Cardiac fibroblast (primary cell): ENCODE results near the gene BMP7.
A peak's percentile ranks its signal among the peaks of the same experiment; 100 is the strongest.

Experiments used
- DNase-seq, 2 donors: peaks; one replicate each; pipeline versions ENCODE4 v3.0.0 to v3.0.0-alpha.2; 2010; ENCODE audit warnings: low read depth in 2 of 2
- H3K4me3 ChIP-seq, 2 donors: replicated peaks in 1 of 2; 1 replicate in 1 of 2; 2 replicates in 1 of 2; pipeline ENCODE4 v1.5.1; 2011; ENCODE audit warnings: low read depth in 2 of 2, low read length in 2 of 2, mild to moderate bottlenecking in 2 of 2, moderate library complexity in 1 of 2
- TF ChIP-seq, protein P1 (sequence below): IDR thresholded peaks from one replicate; pipeline ENCODE4 v1.5.1; 2011; ENCODE audit warnings: low read depth, mild to moderate bottlenecking, low read length, inconsistent platforms

BMP7 gene

DNA sequence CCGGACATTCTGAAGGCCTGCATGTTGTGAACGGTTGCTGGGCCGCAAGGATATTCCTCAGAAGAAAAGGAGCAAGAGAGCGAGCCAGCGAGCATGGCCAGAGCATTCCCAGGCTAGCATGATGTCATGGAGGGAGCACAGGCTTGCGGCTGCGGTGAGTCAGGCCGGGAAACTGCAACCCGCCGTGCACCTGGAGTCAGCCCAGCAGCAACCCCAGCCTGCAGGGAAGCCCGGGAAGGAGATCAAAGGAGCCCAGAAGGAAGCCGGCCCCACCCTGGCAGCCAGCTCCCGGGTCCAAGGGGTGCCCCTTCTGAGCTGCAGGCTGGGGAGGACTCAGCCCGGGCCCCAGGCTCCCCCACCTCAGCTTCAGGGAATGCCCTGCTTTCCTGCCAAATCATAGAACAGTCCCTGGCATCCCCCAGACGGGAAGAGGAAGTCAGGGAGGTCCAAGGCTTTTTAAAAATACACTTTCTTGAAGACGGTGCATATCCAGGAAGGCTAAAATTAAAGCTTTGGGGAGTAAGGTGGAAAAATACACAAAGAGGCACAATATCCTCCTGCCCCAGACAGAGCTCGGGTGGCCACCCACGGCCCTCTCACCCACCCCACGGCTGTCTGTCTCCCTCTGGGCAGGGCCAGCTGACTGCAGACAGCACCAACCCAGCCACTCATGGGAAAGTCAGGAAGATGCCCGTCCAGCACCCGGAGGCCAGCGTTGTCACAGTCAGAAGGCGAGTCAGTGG lies 53.7 kb downstream of the BMP7 start:
- TF ChIP-seq, protein P1, sequence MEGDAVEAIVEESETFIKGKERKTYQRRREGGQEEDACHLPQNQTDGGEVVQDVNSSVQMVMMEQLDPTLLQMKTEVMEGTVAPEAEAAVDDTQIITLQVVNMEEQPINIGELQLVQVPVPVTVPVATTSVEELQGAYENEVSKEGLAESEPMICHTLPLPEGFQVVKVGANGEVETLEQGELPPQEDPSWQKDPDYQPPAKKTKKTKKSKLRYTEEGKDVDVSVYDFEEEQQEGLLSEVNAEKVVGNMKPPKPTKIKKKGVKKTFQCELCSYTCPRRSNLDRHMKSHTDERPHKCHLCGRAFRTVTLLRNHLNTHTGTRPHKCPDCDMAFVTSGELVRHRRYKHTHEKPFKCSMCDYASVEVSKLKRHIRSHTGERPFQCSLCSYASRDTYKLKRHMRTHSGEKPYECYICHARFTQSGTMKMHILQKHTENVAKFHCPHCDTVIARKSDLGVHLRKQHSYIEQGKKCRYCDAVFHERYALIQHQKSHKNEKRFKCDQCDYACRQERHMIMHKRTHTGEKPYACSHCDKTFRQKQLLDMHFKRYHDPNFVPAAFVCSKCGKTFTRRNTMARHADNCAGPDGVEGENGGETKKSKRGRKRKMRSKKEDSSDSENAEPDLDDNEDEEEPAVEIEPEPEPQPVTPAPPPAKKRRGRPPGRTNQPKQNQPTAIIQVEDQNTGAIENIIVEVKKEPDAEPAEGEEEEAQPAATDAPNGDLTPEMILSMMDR: no peak
- DNase-seq: peak; percentile 43 to 61
- H3K4me3 ChIP-seq: no peak overlapping the region

DNA sequence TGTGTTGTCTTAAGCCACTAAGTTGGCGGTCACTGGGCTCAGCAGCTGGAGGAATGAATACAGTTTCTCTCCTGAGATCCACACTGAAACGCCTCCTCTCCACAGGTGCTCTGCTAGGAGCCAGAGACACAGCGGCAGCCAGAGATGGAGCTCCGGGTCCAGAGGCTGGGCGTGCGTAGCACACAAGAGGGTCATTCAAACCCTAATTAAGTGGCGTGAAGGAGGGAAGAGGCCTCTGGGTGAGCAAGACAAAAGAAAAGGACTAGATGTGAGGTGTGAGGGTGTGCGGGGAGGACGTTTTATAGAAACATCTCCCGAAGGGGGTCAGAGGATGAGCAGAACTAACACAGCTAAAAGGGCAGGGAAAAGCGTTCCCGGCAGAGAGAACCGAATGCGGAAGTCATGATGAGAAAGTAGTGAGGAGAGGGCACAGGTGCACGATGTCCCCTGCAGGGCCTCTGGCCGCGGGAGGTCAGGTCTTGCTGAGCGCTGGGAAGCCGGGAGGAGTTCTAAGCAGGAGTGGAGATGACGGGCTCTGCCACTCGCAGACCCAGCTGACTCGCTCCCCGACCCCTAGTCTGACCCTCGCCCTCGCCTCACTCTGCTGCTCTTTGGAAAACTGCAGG lies 54.4 kb downstream of the BMP7 start:
- no peak for DNase-seq
- TF ChIP-seq, protein P1: no peak
- no peak overlapping the region for H3K4me3 ChIP-seq

DNA sequence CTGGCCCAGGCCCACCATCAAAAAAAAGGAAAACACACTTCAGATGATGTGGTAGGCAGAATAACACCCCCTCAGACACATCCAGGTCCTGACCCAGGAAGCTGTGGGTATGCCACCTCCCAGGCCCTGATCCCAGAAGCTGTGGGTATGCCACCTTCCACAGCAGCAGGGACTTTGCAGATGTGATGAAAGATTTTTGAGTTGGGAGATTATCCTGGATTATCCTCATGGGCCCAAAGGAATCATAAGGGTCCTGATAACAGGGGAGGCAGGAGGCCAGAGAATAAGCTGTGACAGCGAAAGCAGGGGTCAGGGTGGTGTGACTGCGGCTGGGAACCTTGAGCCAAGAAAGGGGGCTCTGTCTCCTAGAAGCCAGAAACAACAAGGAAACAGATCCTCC lies 55.0 kb downstream of the BMP7 start:
- no peak for DNase-seq
- TF ChIP-seq, protein P1: no peak
- no peak overlapping the region for H3K4me3 ChIP-seq

DNA sequence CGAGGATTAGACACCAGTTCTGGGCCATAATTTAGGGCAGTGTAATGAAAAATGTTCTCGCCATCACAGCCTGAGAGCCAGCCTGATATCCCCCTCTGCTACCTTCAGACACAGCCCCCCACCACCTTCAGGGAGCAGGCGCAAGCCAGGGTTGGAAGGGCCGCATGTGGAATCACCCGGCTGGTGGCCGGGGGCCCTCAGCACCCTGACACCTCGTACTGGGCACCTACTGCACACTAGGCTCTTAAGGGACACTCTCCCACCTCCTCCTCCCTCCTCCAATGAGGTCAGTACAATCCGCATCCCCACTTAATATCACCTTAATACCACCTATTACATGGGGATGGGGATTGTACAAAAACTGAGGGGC lies 55.5 kb downstream of the BMP7 start:
- H3K4me3 ChIP-seq: no peak overlapping the region
- DNase-seq: no peak
- TF ChIP-seq, protein P1: no peak

DNA sequence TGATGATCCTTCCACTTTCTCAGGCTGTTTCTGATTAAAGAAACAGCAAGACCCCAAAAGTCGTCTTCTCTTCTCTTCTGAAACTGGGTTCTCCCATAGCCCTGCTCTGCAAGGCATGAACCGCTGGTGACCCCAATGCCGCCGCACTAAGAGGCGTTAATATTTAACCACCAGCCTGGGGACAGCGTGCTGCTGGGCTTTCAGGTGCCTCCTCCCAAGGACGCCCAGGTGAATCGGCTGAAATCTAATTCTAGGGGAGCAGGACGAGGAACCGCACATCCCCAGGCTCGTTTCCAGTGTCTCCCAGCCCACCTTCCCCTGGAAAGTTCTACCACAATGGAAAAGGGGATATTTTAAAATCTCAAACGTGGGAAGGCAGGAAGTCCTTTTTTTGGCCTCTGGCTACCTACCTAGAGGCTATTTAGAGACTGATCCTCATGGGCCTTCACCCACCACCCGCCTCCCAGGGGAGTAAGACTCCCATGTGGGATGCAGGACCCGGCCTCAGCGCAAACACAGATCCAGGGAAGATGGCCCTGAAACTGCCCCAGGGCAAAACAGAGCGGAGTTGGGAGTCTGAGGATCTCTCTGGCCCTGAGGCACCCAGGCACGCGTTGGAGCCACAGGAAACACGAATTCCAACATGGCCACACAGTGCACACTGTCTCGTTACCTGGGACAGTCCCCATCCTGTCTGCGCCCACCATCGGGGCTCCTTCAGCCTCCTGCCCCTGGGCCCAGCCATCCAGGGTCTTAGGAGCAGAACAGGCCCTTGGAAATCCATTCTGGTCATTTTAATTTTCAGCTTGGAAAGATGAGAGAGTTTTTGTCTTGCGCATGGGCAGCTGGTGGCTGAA lies 56.2 kb downstream of the BMP7 start:
- H3K4me3 ChIP-seq: no peak overlapping the region
- DNase-seq: no peak
- TF ChIP-seq, protein P1: no peak

DNA sequence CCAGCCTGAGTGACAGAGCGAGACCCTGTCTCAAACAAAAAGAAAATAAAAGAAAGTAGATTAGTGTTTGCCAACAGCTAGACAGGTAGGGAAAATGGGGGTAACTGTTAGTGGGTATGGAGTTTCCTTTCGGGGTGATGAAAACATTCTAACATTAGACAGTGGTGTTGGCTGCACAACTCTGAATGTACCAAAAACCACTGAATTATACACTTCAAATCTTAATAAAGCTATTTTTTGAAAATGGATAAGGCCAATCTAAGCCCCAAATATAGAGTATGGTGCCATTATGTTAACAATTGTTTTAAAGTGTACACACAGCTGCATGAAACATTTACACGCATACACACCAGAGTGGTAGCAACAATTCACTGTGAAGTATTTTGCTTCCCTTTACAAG lies 57.0 kb downstream of the BMP7 start:
- TF ChIP-seq, protein P1: no peak
- H3K4me3 ChIP-seq: no peak overlapping the region
- DNase-seq: no peak
